ENCODE measurements around the gene TPM2.

The TPM2 gene

GRCh38 chr9:35691757-35692301, 2.1 kb upstream of the TPM2 start:
- DNase-seq = no peak

GRCh38 chr9:35691334-35691650, 1.6 kb upstream of the TPM2 start:
- no peak for DNase-seq

DNA sequence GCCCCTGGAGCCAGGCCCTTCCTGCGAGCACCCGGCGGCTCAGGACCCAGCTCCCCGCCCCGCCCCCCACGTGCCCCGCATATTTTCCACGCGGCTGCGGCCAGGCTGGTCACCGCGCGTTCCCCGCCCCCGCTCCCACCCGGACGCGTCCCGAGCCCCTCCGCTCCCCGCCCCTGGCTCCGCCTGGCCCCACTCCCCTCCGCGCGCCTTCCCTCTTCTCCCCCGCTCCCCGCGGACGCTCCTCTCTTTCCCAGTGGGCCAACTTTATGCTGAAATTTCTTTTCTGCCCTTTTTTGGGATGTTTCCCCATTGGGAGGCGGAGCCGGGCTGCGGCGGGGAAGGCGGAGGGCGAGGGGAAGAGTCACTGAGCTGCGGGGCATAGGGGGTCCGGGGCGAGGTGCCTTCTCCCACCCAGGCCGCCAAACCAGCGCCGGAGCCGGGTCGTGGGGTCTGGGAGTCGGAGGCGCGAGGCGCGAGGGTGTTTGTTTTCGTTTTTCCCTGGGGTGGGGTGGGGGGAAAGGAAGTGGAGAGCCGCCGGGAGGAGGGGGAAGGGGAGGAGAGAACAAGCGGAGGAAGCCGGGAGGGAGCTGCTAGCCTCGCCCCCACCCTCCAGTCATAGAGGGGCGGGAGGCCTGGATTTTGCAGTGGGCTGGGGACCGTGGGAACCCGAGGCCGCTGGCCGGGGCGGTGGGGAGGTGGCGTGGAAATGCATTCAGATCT, 1.0 kb upstream of the TPM2 start:
- DNase-seq = peak; percentile 79

DNA sequence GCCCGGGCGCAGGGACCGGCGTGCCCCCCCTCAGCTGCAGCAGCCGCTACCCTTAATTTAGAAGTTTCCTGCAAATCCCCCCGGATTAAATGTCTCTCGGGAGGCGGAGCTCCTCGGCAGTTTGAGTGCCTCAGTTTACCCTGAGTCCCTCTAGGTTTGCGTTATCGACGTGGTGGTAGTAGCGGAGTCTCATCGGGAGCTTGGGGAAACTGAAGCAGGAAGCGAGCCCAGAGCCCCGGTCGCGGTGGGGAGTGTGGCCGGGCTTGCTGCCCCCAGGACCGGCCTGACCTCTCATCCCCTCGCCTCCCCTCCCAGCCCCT, 529 bp upstream of the TPM2 start:
- DNase-seq = no peak

DNA sequence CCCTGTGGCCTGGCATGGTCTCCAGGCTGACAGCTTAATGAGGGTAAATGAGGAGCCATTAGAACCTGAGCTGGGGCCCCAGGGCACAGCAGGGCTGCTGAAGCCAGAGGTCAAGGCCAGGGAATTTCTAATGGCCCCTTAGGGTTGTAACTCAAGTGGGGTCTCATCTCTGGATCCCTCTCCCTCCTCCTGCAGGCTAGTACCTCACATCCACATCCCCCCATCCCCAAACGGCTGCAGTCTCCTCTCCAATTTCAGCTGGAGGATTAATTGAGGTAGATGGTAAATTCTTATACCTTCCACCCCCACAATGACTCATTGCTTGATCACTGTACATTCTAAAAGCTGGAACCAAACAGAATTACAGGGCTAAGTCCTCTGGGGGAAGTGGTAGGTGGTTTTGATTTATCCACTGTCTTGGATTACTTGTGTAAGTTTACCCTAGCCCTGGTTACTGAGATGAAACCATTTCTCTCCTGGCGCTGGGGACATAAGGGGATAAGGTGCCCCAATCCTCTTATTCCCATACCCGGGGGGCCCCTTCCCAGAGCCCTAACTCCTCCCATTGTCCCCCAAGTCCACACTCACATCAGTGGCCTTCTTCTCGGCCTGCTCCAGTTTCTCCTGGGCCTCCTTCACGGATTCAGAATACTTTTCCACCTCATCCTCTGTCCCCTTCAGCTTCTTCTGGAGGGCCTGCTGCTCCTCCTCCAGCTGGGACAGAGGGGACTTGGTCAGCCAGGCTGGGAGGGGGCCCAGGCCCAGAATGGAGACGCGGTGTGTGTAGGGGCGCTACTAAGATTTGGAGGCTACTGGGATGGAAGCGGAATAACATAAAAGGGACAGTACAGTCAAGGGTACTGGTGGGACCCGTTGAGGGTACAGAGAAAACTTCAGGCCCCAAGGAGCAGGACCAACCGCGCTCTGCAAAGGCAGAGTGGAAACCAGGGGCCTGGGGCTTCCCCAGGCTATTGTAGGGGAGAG, 875 bp downstream of the TPM2 start:
- DNase-seq = no peak

GRCh38 chr9:35687972-35688557, 1.7 kb downstream of the TPM2 start:
- DNase-seq = no peak

- no peak for DNase-seq
Observed at GRCh38 chr9:35687306-35687705, 2.4 kb downstream of the TPM2 start.

DNA sequence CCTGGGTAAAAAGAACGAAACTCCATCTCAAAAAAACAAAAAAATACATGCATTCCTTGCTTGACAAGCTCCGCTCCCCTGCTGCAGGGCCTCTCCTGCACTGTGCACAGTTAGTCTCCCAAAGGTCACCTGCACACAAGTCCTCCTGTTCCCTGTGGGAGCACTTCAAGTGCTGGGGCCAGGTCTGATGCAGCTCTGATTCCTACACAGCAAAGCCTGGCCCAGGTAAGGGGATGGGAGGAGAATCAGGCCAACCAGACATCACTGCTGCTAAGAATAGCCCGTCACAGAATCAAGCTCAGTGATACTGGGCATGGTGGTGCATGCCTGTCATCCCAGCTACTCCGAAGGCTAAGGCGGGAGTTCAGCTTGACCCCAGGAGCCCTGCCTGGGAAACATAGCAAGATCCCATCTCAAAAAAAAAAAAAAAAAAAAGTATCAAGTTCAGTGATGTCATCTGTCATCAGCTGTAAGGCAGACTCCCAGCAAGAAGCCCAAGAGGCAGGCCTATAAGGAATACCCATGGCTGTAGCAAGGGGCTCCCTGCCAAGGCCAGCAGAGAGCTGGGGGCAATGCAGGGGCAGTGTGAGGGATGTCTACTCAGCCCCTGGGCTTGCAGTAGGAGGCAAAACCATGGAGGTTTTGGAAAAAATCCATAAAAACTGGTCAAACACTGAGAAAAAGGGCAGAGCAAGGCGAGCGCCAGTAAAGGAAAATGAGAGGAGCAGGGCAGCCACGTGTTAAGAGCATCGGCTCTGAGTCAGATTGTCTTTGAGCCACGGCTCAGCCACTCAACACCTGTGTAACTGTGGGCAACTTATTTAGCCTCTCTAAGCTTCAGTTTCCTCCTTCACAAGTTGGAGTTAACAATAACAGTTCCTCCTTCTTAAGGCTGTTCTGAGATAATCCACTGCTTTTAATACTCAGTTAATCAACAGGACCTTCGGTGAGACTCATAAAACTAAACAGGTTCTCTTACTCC, 3.2 kb downstream of the TPM2 start:
- no peak for DNase-seq

DNA sequence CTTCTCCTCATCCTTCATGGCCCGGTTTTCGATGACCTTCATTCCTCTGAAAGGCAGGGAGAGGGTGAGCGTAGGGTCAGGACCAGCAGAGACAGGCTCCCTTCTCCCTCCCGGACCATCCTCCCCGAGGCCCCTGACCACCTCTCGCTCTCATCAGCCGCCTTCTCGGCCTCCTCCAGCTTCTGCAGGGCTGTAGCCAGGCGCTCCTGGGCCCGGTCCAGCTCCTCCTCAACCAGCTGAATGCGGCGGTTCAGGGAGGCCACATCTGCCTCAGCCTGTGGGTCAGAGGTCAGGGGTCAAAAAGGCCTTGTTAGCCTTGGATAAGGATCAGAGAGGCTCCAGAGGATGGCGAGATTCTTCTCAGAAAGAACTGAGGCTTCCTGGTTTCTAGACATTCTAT, 4.2 kb downstream of the TPM2 start:
- no peak for DNase-seq

GRCh38 chr9:35684921-35685320, 4.8 kb downstream of the TPM2 start:
- DNase-seq = no peak

GRCh38 chr9:35683323-35683722, 6.4 kb downstream of the TPM2 start:
- no peak for DNase-seq

- DNase-seq = no peak
Observed at GRCh38 chr9:35682520-35683315, 7.0 kb downstream of the TPM2 start.

- DNase-seq = no peak
Observed at GRCh38 chr9:35682051-35682450, 7.7 kb downstream of the TPM2 start.

- DNase-seq = no peak
Observed at GRCh38 chr9:35681341-35682002, 8.3 kb downstream of the TPM2 start.

GRCh38 chr9:35680331-35681105, 9.2 kb downstream of the TPM2 start:
- no peak for DNase-seq

- DNase-seq = no peak
Observed at GRCh38 chr9:35679766-35680330, 9.9 kb downstream of the TPM2 start.

DNA sequence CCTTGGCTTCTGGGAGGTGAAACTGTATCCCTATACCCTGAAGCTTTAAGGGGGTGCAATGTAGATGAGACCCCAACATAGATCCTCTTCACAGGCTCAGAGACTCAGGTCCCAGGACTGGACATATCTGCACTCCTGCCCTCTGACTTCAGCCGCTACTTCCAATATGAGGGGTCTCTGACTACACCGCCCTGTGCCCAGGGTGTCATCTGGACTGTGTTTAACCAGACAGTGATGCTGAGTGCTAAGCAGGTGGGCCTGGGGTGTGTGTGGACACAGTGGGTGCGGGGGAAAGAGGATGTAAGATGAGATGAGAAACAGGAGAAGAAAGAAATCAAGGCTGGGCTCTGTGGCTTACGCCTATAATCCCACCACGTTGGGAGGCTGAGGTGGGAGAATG, 10.6 kb downstream of the TPM2 start:
- no peak for DNase-seq

DNA sequence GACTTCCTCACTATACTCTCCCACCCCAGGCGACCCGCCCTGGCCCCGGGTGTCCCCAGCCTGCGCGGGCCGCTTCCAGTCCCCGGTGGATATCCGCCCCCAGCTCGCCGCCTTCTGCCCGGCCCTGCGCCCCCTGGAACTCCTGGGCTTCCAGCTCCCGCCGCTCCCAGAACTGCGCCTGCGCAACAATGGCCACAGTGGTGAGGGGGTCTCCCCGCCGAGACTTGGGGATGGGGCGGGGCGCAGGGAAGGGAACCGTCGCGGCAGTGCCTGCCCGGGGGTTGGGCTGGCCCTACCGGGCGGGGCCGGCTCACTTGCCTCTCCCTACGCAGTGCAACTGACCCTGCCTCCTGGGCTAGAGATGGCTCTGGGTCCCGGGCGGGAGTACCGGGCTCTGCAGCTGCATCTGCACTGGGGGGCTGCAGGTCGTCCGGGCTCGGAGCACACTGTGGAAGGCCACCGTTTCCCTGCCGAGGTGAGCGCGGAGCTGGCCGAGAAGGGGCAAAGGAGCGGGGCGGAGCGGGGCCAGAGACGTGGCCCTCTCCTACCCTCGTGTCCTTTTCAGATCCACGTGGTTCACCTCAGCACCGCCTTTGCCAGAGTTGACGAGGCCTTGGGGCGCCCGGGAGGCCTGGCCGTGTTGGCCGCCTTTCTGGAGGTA, 13.9 kb downstream of the TPM2 start:
- peak; percentile 73 for DNase-seq

DNA sequence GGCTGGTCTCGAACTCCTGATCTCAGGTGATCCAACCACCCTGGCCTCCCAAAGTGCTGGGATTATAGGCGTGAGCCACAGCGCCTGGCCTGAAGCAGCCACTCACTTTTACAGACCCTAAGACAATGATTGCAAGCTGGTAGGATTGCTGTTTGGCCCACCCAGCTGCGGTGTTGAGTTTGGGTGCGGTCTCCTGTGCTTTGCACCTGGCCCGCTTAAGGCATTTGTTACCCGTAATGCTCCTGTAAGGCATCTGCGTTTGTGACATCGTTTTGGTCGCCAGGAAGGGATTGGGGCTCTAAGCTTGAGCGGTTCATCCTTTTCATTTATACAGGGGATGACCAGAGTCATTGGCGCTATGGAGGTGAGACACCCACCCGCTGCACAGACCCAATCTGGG, 14.5 kb downstream of the TPM2 start:
- DNase-seq = no peak

GRCh38 chr9:35674025-35674361, 15.7 kb downstream of the TPM2 start:
- no peak for DNase-seq

Data from activated effector memory CD4-positive, alpha-beta T cell treated with anti-CD3 and anti-CD28 coated beads, Interleukin-2, amount 50 U/mL, for 16 hours (primary cell).